GM19395 (cell line): Measurements from ENCODE around the gene LMO1.
A peak's percentile ranks its signal among the peaks of the same experiment; 100 is the strongest.

Source experiments
- ATAC-seq: cut with Tn5 transposase; IDR thresholded peaks from one replicate; pipeline ENCODE4 v1.9.1; 2021; ENCODE audit warnings: mild to moderate bottlenecking, moderate library complexity; ENCODE audit not compliant: unreplicated experiment

LMO1 gene

DNA sequence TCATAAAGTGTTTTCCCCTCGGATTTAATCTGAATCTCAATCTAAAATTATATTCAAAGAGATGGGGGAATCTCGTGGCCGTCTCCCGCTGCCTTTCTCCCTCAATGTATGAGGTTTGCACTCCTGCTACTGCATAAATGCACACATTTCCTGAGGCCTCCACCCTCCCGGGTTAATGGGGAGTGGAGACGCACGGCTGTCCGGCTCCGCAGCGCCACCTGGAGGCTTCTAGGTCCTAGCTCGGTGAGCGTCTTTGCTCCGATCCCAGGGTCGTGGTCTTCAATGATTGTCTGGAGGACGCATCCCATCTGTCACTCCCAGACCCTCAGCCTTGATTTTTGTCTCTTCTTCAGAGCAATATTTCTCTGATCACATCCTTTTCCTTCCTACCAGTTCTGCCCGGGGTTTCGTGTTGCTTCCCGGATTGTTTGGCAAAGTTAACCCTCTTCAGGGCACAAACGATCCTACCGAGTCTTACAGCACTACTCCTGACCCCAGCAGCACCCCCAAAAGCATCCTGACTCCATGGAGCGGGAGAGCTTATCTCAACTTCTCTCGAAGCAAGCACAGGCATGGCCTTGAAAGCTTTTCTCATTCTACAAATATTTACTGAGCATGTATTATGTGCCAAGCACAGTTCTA, at the start of gene LMO1:
LMO1 (minus strand) TSS at position 110 of the 642 bp plus-strand sequence. CDS start 516 bp downstream, outside the sequence.
- ATAC-seq = peak; percentile 60

DNA sequence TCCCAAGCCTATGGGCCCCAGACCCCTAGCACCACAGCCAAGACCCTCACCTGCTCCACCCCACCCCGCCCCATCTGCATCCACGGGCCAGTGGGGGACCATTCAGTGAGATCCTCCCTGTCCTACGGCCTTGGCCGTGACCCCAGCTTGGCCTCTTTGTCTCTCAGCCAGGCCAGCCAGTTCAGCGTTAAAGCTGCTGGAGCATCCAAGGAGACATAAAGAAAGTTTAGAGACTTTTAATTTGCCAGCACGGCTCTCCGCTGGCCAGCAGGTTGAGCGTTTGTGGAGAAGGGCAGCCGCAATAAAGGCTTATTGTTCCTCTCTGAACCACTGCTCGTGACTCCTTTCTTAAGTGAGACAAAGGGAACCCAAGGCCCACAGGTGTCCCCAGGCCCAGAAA, 49.3 kb upstream of the LMO1 start:
- no peak for ATAC-seq

DNA sequence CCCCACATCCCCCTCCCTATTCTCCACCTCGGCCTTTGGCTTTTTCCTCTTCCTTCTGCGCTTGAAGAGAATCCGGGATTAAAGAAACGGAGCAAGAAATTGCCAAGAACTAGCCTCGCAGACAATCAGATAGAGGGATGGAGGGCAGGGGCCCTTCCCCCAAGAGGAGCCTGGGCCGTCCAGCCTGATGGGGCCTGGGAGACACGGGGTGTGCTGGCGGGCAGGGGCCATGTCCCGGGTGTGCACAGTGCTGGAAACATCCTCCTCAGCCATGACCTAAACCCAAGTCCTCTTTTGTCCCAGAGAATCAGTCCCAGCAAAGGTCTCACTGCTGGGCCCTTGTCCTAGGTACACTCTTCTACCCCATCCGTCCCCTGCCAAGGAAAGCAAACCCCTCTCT, 47.7 kb upstream of the LMO1 start:
- ATAC-seq = no peak

DNA sequence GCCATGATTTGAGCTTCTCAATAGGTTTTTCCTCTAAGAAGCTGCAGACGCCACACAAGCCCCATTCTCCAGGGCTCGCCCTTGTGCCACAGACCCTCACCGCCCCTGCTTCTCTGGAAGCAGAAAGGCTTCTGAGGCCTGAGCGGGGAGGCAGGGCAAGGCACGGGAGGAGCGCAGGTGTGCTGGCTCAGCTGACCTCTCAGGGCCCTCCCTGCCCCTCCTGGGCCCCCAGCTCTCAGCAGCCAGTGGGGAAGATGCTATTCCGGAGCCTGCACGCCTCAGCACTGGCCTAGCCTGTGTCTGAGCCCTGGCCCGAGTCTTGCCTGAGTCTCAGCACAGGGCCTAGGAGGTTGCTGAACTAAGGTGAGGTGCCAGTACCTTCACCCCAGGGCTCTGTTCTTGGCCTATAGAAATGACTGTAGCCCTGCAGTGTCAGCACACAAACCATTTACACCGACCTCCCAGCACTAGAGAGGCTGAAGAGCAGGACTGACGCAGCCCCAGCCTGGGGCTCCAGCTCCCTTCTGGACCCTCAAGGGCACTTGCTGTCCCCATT, 47.1 kb upstream of the LMO1 start:
- no peak for ATAC-seq

DNA sequence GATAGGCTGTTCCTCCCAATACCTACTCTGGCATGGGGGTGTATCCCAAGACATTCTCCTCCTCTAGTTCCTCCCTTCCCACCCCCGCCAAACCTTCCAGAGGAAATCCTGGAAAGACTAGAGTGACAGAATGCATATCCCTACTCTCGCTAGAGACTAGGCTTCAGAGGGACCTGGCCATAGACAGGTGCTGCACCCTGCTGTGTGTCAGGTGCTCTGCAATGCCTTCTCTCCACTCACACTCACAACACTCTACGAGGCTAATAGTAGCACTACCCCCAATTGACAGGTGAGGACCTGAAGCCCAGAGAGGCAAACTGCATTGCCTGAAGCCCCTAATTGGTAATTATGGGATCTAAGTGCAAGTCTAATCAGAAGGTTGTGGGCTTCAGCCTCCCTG, 46.2 kb upstream of the LMO1 start:
- no peak for ATAC-seq

DNA sequence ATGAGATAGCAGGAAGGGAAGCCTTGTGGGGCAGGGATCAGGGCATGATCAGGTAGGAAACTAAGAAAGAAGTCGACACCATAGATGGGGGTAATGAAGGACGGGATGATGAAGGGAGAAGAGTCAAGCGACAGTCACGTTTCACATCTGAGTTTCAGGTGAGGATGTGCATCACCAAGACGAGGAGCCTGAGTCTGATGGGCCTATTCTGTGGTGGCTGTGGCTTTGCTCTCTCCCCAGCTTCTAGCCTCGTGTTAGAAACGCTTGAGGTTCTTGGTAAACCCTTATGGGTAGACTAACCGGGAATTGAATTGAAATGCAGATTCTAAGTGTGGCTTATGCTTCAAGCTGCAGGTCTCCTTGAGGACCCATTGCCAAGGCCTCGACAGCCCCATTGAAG, 45.6 kb upstream of the LMO1 start:
- ATAC-seq = no peak

DNA sequence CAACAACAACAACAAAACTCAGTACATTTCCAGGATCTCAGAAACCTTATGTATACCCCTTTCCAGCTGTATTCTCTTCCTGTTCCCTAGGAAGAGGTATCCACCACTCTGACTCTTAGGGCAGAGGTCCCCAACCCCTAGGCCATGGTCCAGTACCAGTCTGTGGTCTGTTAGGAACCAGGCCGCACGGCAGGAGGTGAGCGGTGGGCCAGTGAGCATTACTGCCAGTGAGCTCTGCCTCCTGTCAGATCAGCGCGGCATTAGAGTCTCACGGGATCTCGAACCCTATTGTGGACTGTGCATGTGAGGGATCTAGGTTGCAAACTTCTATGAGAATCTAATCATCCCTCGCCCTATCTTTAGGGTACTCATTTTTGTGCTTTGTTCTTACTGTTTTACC, 43.9 kb upstream of the LMO1 start:
- no peak for ATAC-seq

DNA sequence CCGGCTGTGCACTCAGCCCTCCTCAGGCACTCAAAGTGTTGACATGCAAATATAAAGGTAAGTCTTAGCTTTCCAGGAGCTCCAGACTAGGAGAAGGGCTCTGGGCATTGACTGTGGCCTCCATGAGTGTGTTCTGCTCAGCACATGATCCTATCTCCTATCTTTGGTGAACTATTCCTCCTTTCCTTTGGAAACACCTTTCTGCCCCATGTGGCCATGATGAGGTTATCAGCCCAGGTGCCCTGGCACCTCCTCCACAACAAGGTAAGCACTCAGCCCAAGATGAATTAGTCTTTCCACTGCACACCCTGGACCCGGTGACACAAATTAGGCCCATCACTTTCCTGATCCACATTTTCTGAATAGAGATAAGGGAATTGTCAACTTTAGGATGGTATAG, 37.9 kb upstream of the LMO1 start:
- ATAC-seq = no peak

DNA sequence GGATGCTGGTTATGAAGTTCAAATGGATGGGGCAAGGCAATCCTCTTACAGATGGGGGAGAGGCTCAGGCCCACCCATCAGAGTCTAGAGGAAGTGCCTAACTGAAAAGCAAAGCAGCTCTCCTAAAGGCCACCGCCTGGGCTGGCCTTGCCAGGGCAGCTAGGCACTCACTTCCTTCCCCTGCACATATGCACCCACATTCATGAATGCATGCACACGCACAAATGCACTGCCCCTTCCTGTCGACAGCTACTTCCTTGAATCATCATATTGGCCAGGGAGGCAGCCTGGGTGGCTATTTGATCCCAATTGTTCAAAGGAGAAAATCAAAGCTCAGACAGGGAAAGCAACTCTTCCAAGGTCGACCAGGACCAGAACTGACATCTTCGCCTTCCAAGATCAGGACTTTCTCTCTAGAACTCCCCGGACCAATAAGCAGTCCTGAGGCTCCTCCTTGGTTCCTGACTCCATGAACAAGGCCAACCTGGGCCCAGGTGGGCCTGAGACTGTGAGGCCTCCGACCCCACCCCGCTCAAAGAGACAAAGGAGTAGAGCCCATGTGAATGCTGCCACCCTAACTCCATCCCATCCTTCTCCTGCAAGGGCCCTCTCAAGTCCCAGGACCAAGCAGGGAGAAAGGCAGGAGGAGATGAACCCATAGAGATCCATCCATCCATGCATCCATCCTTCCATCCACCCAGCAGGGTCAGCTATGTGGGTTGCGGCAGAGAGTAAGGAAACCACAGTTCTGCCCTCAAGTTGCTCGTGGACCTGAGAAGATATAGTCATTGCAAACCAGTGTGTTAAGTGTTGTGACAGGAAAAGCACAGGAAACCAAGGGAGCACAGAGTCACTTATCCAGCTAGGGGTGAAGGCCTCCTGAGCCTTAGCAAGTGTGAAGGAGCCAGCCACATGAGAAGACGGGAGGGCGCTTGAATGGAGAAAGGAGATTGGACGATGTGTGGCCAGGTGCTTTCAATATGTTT, 35.4 kb upstream of the LMO1 start:
- ATAC-seq = no peak

DNA sequence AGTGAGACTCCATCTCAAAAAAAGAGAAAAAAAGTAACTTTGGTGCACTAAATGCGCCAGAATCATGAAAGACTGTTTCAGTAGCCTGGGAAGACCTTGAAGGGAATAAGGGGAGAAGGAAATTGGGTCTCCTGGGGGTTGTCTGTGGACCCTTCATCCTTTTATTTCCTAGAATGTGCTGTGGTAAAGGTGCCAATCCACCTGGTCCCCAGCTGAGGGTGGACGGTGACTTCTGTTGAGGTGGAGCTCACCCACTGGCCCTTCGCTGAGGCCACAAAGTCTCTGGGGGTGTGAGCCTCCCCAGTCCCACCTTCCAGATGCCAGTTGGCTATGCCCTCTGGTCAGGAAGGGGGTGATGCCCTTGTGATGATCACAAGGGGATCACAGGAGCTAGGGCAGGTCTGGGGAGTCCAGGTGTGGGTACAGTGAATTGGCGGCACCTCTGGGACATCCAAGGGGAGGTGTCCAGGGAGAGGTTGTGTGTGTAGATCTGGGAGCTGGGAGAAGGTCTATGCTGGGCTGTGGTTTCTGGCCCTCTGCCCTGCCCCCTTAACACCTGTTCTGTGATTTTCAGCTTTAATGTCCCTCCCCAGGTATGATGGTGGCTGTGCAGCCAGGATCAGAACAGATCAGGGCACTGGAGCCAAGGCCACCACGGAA, 34.2 kb upstream of the LMO1 start:
- ATAC-seq = no peak

DNA sequence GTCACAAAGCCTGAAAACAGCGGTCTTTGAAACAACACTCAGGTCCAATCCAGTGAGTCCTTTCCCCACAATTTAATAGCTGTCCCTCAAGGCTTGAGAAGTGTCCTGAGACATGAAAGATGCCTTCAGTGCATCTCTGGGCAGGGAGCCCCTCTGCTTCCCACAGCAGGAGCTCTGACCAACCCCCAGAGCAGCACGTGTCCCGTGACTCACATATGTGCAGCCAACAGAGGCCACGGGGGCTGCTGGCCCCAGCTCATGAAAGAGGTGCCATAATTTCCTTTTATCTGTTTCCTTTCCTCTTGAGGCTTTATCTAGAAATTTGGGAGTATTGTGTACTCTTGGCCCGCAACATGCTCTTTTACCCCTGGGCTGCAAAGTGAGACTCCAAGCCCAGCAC, 33.2 kb upstream of the LMO1 start:
- ATAC-seq = no peak

DNA sequence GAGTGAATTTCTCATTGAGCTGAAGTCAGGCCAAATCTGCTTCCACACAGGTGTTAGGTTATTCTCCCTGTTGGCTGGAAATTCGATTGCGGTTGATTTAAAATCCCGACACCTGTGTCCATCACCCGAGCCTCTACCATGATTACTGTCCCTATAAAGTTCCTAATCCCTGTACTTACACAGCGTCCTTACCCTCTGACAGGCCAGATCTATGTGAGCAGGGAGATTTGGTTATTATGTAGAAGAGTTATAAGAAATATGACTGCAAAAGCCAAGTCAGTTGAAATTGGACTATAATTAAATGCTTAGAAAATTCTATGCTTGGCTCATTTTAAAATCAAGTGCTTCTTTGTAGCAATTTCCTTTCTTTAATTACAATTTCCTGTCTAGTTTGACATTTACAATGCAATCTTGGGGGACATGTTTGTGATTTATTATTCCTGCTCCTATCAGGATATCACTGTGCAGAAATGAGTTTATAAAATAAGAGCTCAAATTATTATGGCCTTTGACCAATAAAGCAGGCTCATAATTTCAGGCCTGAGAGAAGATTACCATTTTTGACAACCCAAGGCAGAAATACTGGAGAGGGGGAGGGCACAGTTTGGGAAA, 32.5 kb upstream of the LMO1 start:
- no peak for ATAC-seq

DNA sequence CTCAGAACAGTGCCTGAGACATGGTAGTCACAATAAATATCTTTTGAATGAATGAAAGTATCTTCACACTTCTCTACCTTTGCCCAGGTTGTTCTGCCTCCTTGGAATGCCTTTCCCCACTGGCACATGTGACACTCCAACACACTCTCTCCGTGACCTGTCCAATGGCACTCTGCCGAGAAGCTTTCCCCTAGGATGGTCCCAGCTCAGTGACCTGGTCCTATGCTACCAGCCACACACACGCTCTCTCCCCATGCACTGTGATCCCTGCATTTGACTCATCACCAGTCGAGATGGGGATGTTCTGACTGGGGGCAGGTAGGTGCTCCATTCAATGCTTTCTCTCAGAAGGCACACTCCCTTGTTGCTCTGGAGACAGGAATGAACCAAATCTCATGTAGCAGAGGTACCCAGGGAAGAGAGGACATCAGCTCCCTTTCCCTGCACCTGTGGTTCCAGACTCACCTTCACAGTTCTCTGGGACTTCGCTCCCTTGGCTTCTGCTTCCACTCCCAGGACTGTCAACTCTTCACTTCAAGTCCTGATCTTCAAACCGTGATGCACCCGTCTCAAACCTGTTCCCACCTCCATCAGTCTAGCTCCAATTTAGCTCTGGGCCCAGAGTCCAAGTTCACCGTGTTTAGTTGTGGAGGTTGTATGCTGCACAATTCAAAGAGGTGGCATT, 30.7 kb upstream of the LMO1 start:
- no peak for ATAC-seq

DNA sequence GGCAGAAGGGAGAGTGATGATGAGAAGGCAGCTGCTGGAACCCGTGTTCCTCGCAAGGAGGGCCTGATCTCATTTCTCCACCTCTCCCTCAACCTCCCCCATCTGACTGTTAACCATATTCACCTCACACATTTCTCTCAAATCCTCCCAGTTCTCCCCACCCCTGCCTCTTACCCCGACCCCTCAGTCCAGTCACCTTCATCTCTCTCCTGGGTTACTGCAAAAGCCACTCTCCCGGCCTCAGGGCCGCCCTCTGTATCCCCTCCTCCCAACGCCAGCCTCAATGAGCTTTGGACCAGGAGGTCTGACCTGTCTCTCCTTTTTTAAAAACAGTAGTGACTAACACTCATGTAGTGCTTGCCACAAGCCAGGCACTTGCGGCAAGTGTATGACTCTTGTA, 29.5 kb upstream of the LMO1 start:
- ATAC-seq = no peak

DNA sequence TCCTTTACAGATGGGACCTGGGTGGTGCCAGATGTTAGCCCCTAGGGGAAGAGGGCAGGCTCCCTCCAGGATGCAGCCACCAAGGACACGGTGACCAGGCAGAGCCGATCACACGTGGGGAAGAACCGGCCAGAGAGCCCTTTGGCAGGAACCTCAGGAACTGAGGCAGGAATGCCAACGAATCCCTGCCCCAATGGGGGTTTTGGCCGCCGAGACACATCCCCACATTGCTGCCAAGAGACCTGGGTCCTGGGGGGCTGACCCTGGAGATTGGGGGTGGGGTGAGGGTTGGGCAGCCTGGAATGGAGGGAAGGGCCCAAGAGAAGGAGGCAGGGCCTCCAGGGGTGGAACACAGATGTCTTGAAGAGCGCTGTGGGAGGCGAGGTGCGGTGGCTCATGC, 28.7 kb upstream of the LMO1 start:
- ATAC-seq = no peak

DNA sequence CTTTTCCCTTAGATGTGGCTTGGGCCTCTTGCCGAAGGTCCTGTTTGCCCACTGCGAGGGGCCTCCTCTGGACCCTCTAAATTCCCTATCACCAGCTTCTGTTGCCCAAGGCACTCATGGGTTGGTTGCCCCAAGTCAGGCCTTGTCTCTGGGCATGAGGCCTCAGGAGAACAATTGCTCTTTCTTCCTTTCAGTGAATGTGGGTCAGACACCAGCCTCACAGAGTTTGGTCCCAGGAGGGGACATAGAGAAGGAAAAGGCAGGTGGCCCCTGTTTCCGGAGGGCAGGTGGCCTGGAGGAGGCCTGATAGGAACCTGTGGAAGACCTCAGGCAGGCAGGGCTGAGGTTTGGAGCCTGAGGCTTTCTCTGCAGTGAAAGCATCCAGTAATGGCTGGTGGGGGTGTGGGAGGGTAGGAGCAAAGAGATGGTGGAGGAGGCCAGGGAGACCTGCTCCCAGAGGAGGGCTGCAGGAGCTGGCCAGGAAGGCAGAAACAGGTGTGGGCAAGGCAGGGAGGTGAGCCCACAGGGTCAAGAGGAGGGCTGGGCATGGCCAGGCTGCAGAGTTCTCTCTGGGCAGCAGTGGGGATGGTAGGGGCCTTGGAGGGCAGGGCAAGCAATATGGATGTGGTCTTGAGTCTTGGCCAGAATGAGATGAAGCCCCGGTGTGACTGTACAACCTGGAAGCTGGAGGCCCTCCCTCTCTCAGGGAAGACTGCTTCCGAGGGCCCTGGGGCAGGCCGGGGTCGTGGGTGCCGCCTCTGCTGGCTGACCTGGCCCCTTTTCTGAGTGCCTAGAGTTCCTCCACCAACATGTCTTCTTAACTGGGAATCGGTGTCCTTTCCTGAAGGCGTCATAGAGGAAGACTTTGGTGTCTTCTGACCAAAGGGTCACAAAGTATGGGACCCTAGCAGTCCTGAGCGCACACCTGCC, 28.0 kb upstream of the LMO1 start:
- ATAC-seq = no peak

DNA sequence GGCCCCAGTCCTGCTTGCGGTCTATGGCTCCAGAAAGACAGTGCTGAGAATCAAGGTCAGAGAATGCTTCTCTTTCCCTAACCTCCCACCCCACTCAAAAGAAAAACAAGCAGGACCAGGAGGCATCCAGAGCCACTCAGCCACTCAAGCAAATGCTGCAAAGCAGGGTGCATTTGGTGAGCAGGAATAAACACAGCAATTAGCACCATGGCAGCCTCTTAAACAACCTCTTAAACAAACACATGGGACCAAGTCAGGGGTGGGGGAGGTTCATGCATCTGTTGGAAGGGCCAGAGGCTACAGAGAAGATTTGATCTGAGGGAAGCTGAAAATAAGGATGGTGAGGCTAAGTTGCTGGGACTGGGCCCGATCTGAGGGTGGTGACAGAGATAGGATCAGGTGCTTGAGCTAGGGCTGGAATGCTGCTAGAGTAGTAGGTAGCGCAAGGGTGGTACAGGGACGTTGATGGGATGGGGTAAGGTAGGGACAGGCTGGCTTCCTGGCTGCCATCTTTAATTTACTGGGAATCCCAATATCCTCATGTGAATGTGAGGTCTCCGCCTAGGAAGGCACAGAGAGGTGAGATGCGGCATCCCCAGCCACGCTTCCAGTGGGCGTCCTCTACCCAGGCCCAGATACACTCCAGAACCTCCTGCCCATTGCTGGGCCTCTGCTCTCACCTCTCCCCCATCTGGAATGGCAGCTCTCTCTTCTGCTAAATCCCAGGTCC, 26.6 kb upstream of the LMO1 start:
- no peak for ATAC-seq

DNA sequence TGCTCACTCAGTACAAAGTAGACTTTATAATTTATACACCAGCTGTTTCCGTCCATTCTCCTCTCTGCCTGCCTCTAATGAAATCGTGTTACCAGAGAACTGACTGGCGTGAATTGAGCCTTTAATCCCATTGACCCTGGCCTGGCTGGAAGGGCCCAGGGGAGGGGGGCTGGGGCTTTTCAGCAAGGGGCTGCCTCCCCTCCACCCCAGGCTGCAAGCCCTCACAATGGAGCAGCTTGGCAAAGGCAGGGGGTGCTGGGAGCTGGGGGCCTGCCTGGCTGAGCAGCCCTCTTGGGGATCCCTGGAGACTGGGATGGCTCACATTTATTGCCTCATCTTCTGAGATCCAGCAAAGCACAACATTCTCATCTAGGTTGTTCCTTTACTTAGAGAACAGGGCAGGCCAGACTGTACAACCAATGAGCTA, 25.8 kb upstream of the LMO1 start:
- ATAC-seq = no peak
